GM18951 (cell line): ENCODE data around the gene FMNL1.
A peak's percentile ranks its signal among the peaks of the same experiment; 100 is the strongest.

Experiments used
- POLR2A ChIP-seq: IDR thresholded peaks from 4 replicates; pipeline ENCODE4 v1.6.1; 2011; ENCODE audit warnings: mild to moderate bottlenecking; ENCODE audit not compliant: insufficient read length, insufficient read depth; ENCODE audit errors: extremely low read depth
- in situ Hi-C: fragments of 300-500 bp; cut with MboI; formaldehyde crosslinking; loops from one replicate; pipeline ENCODE4 v1.12.0; 2022; ENCODE audit warnings: low sequenced_read_pairs, mixed read lengths, inconsistent platforms; ENCODE audit not compliant: unreplicated experiment

FMNL1 gene

DNA sequence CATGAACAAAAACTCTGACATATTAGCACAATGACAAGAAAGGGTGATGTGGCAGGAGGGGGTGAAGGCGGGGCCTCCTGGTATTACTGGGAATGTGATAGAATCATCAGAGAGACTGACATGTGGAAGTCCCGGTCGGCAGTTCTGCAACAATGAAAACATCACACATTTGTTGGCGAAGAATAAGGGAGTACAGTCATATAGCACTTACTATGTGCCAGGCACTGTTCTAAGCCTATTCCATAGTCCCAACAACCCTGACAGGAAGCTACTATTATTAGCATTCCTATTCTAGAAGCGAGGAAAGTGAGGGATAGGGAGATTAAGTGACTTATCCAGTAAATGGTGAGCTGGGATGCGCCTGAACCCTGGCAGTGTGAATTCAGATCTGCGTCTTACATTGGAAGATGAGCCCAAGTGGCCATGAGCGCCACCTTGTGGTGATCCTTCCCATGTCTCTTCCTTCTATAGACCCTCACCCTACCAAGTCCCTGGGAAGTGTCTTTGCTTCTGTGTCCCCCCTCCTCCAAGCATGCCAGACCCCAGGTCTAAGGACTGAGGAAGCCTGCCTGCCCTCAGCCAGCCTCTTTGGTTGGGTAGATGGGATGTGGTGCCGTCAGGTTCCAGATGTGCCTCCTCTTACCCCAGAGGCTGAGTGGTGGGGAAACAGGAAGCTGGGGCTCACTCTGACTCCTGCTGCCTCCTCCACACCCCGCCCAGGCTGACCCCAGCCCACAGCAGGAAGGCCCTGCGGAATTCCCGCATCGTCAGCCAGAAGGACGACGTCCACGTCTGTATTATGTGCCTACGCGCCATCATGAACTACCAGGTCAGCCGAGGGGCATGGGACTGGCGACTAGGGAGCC lies 14.0 kb downstream of the FMNL1 start:
- no peak for TF ChIP-seq POLR2A
- in situ Hi-C loops = no loop called here

DNA sequence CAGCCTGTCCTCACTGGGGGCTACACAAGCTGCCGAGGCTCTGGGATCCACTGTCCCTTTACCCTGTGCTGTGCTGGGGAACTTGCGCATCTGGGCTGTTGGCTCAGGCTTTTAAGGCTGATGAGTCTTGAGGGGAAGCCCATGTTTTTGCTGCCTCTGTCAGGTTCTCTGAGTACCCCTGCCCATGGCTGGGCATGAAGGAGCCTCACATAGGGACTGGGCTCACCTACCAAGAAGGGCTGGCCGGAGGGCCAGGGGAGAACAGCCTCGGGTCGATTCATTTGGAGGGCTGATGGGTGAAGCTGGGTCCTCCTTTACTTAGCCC lies 14.6 kb downstream of the FMNL1 start:
- in situ Hi-C loops = no loop called here
- TF ChIP-seq POLR2A = no peak

DNA sequence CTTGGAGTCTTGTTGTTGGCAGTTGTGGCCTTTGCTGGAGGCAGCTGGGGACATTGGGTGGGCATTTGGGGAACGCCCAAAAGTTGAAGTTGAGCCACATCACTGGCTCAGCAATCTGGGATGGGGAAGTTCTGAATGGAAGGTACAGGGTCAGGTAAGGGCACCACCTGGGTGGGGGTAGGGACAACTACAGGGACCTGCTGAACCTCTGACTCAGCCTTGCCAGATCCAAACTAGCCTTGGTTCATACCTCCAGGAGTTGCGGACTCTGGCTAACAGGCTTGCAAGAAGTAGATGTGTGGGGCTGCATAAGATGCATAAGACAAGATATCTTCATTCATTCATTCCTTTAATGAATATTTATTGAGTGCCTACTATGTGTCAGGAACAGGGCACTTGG lies 16.0 kb downstream of the FMNL1 start:
- in situ Hi-C loops = no loop called here
- TF ChIP-seq POLR2A = no peak

DNA sequence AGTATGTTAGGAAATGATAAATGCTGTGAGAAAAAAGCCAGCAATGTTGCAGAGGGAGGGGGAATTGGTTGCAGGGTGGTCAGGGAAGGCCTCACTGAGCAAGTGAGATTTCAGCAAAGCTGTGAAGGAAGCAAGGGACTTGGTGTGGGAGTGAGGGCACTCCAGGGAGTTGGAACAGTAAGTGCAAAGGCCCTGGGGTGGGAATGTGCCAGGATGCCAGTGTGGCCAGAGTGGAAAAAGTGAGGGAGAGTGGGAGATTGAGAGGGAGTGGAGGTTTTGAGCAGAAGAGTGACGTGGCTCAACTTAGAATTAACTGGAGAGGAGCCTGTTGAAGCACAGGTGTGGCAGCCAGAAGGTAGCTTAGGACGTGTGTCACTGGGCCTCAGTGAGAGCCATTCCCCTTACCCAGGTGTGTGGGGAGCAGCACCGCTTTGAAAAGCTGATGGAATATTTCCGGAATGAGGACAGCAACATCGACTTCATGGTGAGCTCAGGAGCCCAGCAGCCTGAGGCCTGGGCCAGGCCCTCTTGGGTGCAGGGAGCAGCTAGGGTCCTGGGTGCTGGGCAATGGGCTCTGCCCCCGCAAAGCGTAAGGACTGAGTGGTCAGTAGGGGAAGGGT lies 16.6 kb downstream of the FMNL1 start:
- in situ Hi-C loops = no loop called here
- TF ChIP-seq POLR2A = no peak

DNA sequence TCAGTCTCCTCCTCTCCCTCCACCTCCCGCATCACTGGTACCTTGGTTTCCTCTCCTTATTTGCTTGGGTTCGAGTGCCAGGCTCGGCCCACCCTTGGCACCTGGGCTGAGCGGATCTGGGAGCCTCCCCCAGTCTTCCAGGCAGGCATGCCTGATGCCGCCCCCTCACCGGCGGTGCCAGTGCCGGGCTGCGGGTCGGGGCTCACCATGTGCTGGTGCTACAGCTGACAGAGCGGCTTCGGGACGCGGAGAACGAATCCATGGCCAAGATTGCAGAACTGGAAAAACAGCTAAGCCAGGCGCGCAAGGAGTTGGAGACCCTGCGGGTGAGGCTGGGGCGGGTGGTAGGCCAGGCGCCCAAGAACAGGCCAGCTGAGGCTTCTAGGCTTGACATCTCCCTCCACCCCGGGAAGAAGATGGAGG lies 19.2 kb downstream of the FMNL1 start:
- in situ Hi-C loops = no loop called here
- no peak for TF ChIP-seq POLR2A

DNA sequence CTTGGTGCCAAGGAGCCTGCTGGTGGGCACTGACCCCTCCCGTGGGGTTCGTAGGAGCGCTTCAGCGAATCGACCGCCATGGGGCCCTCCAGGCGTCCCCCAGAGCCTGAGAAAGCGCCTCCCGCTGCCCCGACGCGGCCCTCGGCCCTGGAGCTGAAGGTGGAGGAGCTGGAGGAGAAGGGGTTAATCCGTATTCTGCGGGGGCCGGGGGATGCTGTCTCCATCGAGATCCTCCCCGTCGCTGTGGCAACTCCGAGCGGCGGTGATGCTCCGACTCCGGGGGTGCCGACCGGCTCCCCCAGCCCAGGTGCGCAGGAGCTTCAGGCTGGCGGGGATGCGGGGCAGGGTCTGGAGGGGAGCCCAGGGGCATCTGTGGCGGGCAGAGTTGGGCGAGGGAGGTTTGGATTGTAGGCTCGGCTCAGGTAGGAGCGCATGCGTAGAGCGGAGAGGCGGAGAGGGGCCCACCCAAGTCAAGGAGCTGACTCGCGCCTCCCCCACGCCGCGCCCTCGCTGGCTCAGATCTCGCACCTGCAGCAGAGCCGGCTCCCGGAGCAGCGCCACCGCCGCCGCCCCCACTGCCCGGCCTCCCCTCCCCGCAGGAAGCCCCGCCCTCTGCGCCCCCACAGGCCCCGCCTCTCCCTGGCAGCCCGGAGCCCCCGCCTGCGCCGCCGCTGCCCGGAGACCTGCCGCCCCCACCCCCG lies 19.8 kb downstream of the FMNL1 start:
- in situ Hi-C loops = no loop called here
- TF ChIP-seq POLR2A = no peak

DNA sequence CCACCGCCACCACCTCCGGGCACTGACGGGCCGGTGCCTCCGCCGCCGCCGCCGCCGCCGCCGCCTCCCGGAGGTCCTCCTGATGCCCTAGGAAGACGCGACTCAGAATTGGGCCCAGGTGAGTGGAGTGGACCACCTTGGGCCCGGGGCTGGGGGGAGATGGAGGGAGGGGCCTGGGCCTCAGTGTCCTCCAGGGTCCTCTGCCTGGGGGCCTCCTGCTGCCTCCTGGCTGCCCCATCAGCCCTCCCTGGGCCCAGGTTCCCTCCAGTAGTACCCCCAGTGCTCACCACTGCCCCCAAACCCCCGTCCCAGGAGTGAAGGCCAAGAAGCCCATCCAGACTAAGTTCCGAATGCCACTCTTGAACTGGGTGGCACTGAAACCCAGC lies 20.3 kb downstream of the FMNL1 start:
- no peak for TF ChIP-seq POLR2A
- in situ Hi-C loops = no loop called here

DNA sequence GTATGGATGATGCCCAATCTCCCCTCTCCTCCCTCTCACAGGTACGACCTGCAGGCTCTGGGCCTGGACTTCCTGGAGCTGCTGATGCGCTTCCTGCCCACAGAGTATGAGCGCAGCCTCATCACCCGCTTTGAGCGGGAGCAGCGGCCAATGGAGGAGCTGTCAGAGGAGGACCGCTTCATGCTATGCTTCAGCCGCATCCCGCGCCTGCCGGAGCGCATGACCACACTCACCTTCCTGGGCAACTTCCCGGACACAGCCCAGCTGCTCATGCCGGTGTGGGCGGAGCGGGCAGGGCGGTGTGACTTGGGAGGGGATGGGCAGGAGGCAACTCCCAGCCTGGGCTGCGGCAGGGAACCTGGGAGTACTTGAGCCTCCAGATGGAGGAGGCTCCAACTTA lies 22.1 kb downstream of the FMNL1 start:
- TF ChIP-seq POLR2A = no peak
- in situ Hi-C loops = no loop called here

DNA sequence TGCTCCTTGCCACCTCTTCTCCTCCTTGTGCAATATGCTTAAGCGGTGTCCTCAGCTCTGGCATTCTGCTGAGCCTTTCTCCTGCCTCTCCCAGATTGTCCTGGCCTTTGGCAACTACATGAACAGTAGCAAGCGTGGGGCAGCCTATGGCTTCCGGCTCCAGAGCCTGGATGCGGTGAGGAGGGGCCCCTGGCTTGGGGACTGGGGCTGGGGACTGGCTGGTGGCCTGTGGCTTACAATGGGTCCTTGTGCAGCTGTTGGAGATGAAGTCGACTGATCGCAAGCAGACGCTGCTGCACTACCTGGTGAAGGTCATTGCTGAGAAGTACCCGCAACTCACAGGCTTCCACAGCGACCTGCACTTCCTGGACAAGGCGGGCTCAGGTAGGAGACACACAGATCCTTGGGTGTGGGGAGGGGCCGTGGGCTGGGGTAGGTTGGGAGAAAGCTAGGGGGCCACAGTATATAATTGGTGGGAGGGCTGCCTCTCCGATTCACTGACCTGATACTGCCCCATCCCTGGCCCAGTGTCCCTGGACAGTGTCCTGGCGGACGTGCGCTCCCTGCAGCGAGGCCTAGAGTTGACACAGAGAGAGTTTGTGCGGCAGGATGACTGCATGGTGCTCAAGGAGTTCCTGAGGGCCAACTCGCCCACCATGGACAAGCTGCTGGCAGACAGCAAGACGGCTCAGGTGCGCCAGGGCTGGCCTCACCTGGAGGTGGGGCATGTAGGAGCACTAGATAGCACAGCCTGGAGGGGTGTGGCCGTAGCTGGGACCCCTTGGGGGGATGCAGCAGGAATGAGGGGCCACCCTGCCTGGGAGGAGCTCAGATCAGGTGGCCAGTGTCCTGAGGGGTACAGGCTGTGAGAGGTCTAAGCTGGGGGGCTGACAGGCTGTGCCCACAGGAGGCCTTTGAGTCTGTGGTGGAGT lies 23.3 kb downstream of the FMNL1 start:
- in situ Hi-C loops = no loop called here
- TF ChIP-seq POLR2A = no peak

DNA sequence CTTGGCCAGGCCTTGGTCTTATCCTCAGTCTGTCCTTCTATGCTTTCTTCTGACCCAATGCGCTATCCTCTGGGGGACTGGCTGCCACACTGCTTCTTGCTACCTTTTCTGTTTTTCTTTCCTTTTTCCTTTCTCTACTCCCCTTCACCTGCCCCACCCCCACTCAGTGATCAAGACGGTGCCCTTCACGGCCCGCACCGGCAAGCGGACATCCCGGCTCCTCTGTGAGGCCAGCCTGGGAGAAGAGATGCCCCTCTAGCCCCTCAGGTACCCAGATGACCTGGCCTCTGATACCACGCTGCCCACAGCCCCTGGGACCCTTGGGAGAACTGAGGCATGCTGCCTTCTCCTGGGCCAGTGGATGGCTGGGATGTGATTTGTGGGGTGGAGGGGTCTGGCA lies 24.7 kb downstream of the FMNL1 start:
- TF ChIP-seq POLR2A = no peak
- in situ Hi-C loops = no loop called here

DNA sequence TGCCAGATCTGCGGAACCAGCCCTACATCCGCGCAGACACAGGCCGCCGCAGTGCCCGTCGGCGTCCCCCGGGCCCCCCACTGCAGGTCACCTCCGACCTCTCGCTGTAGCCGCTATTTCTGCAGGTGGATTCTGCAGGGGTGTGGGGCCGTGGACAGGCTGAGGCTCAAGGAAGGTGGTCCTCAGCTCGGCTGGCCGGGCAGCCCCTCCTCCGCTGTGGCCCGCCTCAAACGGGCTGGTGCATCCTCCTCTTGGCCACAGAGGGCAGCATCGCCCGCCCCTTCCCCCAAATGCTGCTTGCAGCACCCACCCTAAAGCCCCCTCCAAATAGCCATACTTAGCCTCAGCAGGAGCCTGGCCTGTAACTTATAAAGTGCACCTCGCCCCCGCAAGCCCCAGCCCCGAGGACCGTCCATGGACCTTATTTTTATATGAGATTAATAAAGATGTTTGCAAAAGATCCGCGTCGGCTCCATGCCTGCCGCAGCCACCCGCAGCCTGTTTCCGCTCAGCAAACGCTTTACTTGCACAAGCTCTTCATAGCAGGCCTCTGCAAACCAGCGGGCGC lies 25.3 kb downstream of the FMNL1 start:
- in situ Hi-C loops = no loop called here
- no peak for TF ChIP-seq POLR2A

DNA sequence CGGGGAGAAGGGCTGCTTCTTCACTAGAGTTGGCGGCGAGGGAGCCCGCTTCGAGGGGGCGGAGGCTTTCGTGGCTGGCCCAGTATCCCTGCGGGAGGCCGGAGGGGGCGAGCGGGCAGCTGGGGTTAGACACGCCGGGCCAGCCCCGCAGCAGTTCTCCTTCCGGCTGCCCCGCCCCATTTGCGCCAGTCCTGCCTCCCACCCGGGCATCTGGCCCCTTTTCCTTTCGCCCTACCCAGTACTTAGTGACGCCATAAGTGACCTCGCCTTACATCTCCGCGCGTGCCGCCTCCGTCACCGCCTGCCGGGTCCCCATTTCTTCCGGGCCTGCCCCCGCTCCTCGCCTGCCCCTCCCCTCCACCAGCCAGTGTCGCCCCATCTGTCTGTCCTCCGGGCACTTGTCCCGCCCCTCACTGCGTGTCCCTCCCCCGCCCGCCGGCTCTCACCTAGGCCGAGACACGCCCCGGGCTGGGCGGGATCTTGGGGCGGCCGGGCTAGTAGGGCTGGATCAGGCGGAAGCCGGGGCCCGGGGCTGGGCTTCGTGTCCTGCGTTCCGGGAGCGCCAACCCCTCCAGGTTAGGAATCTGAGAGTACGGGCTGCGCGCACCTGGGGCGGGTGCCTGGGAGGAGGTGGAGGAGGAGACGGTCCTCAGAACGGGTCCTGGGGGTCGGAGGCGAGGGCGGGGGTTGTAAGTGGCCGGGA lies 25.9 kb downstream of the FMNL1 start:
- peak; percentile 61 for TF ChIP-seq POLR2A
- in situ Hi-C loops = no loop called here
